Nephron (organoid): Measurements from ENCODE around the gene FMN2.
"Not testable (repeated sequence)": the region's sequence is repeated elsewhere in the genome, so short reads cannot be mapped to it uniquely, and the experiment has no call there.

Source experiments
- H3K27ac Mint-ChIP-seq, 3 experiments: 2 replicates each; pipeline ENCODE4 v1.8.0; 2020; ENCODE audit warnings: mixed read lengths in 3 of 3, mild to moderate bottlenecking in 2 of 3, moderate library complexity in 1 of 3
- H3K27me3 Mint-ChIP-seq: 2 replicates; pipeline ENCODE4 v1.8.0; 2021; ENCODE audit warnings: low read depth, mild to moderate bottlenecking, moderate library complexity, mixed read lengths
- H3K36me3 Mint-ChIP-seq: 2 replicates; pipeline ENCODE4 v1.8.0; 2020; ENCODE audit warnings: low read depth, mixed read lengths
- H3K4me1 Mint-ChIP-seq: 2 replicates; pipeline ENCODE4 v1.8.0; 2020; ENCODE audit warnings: mixed read lengths
- H3K4me3 Mint-ChIP-seq, 3 experiments: 2 replicates each; pipeline ENCODE4 v1.8.0; 2020; ENCODE audit warnings: mild to moderate bottlenecking in 3 of 3, mixed read lengths in 3 of 3, moderate library complexity in 2 of 3
- H3K9me3 Mint-ChIP-seq: 2 replicates; pipeline ENCODE4 v1.8.0; 2020; ENCODE audit warnings: mixed read lengths
- TF ChIP-seq, protein P1 (sequence below), 3 experiments: fragments of 200-600 bp; sonication (generic); IDR thresholded peaks; one replicate each; pipeline ENCODE4 v1.5.0; 2021; ENCODE audit warnings: antibody characterized with exemption in 3 of 3; ENCODE audit not compliant: unreplicated experiment in 3 of 3

FMN2 gene

DNA sequence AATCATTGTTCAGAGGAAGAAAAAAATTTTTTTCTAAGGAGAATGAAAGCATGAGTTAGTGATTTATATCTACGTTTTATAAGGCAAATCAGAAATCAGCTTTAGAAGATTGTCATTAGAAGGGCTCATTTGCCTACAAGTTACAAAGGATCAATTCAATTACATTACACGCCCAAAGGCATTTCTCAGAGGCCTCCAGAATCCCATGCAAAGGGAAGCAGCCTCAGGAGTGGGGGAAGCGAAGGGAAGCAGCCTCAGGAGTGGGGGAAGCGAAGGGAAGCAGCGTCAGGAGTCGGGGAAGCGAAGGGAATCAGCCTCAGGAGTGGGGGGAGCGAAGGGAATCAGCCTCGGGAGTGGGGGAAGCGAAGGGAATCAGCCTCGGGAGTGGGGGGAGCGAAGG is 314.1 kb downstream of the FMN2 start:
- Mint-ChIP-seq H3K27ac (peak overlapping the region in 1 of 3 experiments; percentile 21), H3K4me1 (peaks cover 18% of the 10 kb centered on the region), H3K36me3 (no peaks in the 10 kb centered on the region), H3K9me3 (no peaks in the 10 kb centered on the region), H3K27me3 (no peaks in the 10 kb centered on the region), H3K4me3 (peak overlapping the region; percentile 49 to 58 (median 56))
- TF ChIP-seq, protein P1, sequence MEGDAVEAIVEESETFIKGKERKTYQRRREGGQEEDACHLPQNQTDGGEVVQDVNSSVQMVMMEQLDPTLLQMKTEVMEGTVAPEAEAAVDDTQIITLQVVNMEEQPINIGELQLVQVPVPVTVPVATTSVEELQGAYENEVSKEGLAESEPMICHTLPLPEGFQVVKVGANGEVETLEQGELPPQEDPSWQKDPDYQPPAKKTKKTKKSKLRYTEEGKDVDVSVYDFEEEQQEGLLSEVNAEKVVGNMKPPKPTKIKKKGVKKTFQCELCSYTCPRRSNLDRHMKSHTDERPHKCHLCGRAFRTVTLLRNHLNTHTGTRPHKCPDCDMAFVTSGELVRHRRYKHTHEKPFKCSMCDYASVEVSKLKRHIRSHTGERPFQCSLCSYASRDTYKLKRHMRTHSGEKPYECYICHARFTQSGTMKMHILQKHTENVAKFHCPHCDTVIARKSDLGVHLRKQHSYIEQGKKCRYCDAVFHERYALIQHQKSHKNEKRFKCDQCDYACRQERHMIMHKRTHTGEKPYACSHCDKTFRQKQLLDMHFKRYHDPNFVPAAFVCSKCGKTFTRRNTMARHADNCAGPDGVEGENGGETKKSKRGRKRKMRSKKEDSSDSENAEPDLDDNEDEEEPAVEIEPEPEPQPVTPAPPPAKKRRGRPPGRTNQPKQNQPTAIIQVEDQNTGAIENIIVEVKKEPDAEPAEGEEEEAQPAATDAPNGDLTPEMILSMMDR (IDR thresholded peaks at IDR 0.05; ENCODE audit: unreplicated experiment in 3 of 3): no peak

DNA sequence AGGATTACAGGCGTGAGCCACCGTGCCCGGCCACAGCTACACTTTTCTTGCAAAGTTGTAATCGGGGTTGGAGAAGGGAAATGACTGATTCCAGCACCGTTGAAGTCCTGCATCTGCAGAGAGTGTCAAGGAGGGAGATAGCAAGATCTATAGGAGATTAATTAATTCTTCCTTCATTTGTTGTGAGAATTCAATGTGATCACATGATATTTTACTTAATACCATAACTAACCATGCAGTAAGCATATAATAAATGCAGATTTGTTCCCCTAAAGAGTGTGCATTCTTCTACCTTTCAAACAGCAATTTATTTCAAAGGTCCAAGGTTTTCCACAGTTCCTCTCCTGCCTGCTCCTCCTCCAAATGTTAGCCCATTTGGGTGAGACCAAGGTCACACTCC is 315.7 kb downstream of the FMN2 start:
- Mint-ChIP-seq H3K36me3 (no peaks in the 10 kb centered on the region), H3K4me3 (no peak overlapping the region), H3K27me3 (no peaks in the 10 kb centered on the region), H3K4me1 (peaks cover 11% of the 10 kb centered on the region), H3K9me3 (no peaks in the 10 kb centered on the region), H3K27ac (no peak overlapping the region)
- TF ChIP-seq, protein P1 (IDR thresholded peaks at IDR 0.05; ENCODE audit: unreplicated experiment in 3 of 3): no peak

DNA sequence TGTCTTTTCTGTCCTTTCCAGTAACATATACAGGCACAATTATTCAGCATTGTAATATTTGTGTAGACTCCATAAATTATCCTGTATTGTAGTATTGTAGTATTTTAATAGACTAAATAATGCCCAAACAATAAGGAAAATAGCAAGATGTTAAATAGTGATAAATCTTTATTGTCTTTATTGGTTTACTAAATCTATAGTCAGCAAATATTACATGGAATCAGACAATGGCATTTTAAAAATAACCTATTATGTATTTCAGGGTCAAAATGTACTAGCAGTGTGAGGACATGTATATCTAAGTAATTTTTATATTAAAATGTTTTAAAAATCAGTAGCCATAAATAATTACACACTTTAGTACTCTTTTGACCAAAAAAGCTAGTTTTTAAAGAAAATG is 317.9 kb downstream of the FMN2 start:
- Mint-ChIP-seq H3K27me3 (no peaks in the 10 kb centered on the region), H3K9me3 (no peaks in the 10 kb centered on the region), H3K36me3 (no peaks in the 10 kb centered on the region), H3K4me3 (no peak overlapping the region), H3K4me1 (no peaks in the 10 kb centered on the region), H3K27ac (no peak overlapping the region)
- TF ChIP-seq, protein P1 (IDR thresholded peaks at IDR 0.05; ENCODE audit: unreplicated experiment in 3 of 3): no peak

DNA sequence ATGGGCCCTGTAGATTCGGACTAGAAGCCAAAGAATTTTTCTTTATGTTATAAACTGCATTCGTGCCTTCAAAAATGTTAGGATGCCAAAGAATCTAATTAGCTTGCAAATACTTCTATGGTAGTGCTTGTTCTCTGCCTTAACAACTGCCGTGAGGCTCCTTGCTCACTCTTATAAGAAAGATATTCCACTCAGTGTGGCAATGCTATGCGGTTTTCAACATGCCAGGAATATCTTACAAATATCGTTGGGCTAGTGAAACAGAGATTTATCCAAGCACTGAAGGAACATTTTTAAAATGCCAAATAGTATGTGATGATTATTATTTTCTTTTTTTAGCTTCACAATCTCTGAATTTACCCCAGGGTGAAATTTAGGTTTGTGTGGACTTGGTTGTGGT is 322.0 kb downstream of the FMN2 start:
- no peaks in the 10 kb centered on the region for H3K27me3 Mint-ChIP-seq
- no peaks in the 10 kb centered on the region for H3K36me3 Mint-ChIP-seq
- H3K4me3 Mint-ChIP-seq: no peak overlapping the region
- H3K4me1 Mint-ChIP-seq: no peaks in the 10 kb centered on the region
- no peak overlapping the region for H3K27ac Mint-ChIP-seq
- TF ChIP-seq, protein P1 (IDR thresholded peaks at IDR 0.05; ENCODE audit: unreplicated experiment in 3 of 3): no peak
- no peaks in the 10 kb centered on the region for H3K9me3 Mint-ChIP-seq

DNA sequence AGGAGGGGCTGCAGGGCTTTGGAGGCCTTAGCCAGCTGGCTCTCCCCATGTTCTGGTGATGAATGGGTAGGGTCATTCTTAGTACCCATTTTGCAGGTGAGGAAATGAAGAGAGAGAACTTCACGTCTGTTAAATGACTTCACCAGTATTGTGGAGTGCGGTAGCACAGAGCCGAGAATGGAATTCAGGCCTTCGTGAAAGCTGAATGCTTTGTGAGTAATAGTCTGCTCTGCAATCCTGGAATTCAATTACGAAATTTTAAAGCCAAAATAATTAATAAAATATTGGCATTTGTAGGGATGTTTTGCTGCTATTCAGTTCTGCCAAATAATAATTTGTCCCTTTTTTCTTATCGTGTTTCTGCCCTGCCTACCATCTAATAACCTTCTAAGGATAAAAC is 322.6 kb downstream of the FMN2 start:
- H3K4me1 Mint-ChIP-seq: no peaks in the 10 kb centered on the region
- no peaks in the 10 kb centered on the region for H3K27me3 Mint-ChIP-seq
- no peak overlapping the region for H3K27ac Mint-ChIP-seq
- H3K9me3 Mint-ChIP-seq: no peaks in the 10 kb centered on the region
- H3K4me3 Mint-ChIP-seq: no peak overlapping the region
- H3K36me3 Mint-ChIP-seq: no peaks in the 10 kb centered on the region
- TF ChIP-seq, protein P1 (IDR thresholded peaks at IDR 0.05; ENCODE audit: unreplicated experiment in 3 of 3): no peak

DNA sequence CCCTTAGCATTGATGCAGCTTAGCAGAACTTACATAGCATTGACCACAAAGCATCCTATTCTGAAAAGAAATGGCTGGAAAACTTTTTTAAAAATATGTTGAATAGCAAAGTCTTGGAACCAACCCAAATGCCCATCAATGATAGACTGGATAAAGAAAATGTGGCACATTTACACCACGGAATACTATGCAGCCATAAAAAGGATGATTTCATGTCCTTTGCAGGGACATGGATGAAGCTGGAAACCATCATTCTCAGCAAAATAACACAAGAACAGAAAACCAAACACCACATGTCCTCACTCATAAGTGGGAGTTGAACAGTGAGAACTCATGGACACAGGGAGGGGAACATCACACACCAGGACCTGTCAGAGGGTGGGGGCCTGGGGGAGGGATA is 323.3 kb downstream of the FMN2 start:
- H3K9me3 Mint-ChIP-seq, H3K36me3 Mint-ChIP-seq, H3K27ac Mint-ChIP-seq, H3K27me3 Mint-ChIP-seq, H3K4me1 Mint-ChIP-seq, H3K4me3 Mint-ChIP-seq: not testable (repeated sequence)
